Right ventricle myocardium superior (tissue), 1 donor: Measurements from ENCODE around the gene C1orf116. TPM values are rescaled to one million over a fixed set of nuclear protein-coding genes. Genes with fewer than 3 reads are reported as not detected.

Source experiments
- ATAC-seq: fragments of 200-7000 bp; cut with Tn5 transposase; one replicate; pipeline ENCODE4 v1.9.1; 2020; ENCODE audit warnings: mild to moderate bottlenecking; ENCODE audit not compliant: poor library complexity
- DNase-seq: peaks from one replicate; pipeline ENCODE4 v3.0.0-alpha.2; 2020
- intact Hi-C: fragments of 100-400 bp; cut with DNase I; formaldehyde crosslinking; loops from one replicate; pipeline ENCODE4 v1.11.2; 2022
- total RNA-seq: library from RNA; stranded (reverse); fragmentation: NEBNext Ultra II Directional; extraction: Animal tissue kit (Norgen Biotek cat#: 25700); gene quantifications from one replicate; pipeline ENCODE4 v1.2.1, GENCODE V29; 2021
- donor health status: DM: no; HTN: yes; CAD: no; lungs with severe emphysema.

Gene C1orf116
- total RNA-seq, 1 donor from 2014 or later, result 0.81 TPM

GRCh38 chr1:207063014-207063413 is 30.5 kb upstream of the C1orf116 start:
- DNase-seq, result no peak
- intact Hi-C loops, result no loop called here
- no peak for ATAC-seq

GRCh38 chr1:207062058-207062457 is 29.5 kb upstream of the C1orf116 start:
- DNase-seq (no peak), ATAC-seq (no peak)
- intact Hi-C loops, result no loop called here

- no peak for ATAC-seq
- intact Hi-C loops, result no loop called here
- DNase-seq, result no peak
Measured at GRCh38 chr1:207060596-207060995, 28.0 kb upstream of the C1orf116 start.

- intact Hi-C loops, result no loop called here
- ATAC-seq, result no peak
- DNase-seq, result no peak
Measured at GRCh38 chr1:207059881-207060280, 27.3 kb upstream of the C1orf116 start.

GRCh38 chr1:207058878-207059867 is 26.6 kb upstream of the C1orf116 start:
- no peak for DNase-seq
- intact Hi-C loops, result no loop called here
- no peak for ATAC-seq

- no peak for DNase-seq
- intact Hi-C loops, result no loop called here
- ATAC-seq, result peak; percentile 40
Measured at GRCh38 chr1:207058252-207058651, 25.7 kb upstream of the C1orf116 start.

GRCh38 chr1:207056673-207057072 is 24.1 kb upstream of the C1orf116 start:
- ATAC-seq, result no peak
- intact Hi-C loops, result no loop called here
- no peak for DNase-seq

GRCh38 chr1:207055386-207056001 is 22.9 kb upstream of the C1orf116 start:
- ATAC-seq (no peak), DNase-seq (no peak)
- intact Hi-C loops, result no loop called here

GRCh38 chr1:207054491-207054890 is 21.9 kb upstream of the C1orf116 start:
- DNase-seq (no peak), ATAC-seq (no peak)
- intact Hi-C loops, result no loop called here

- intact Hi-C loops, result no loop called here
- DNase-seq, result peak; percentile 98
- ATAC-seq, result peak; percentile 89
Measured at GRCh38 chr1:207052911-207053769, 20.6 kb upstream of the C1orf116 start, which contains the start of gene PFKFB2. Gene PFKFB2, plus strand, starts transcription at chr1:207053275. Its CDS starts 1,443 bp downstream, at chr1:207054718.

- intact Hi-C loops, result no loop called here
- no peak for ATAC-seq
- no peak for DNase-seq
Measured at GRCh38 chr1:207051191-207051943, 18.8 kb upstream of the C1orf116 start, which contains the start of gene YOD1. Gene YOD1, minus strand, starts transcription at chr1:207051208. Its CDS starts 178 bp downstream, at chr1:207051030.

- peak; percentile 96 for DNase-seq
- ATAC-seq, result peak; percentile 73
- intact Hi-C loops, result no loop called here
Measured at GRCh38 chr1:207050480-207051190, 18.1 kb upstream of the C1orf116 start.

- intact Hi-C loops, result no loop called here
- no peak for DNase-seq
Measured at GRCh38 chr1:207049974-207050391, 17.4 kb upstream of the C1orf116 start.

GRCh38 chr1:207049514-207049913 is 17.0 kb upstream of the C1orf116 start:
- intact Hi-C loops, result no loop called here
- ATAC-seq, result no peak
- no peak for DNase-seq

More at GRCh38 chr1:207049974-207050391, 17.4 kb upstream of the C1orf116 start:
- ATAC-seq, result peak; percentile 56

GRCh38 chr1:207049054-207049453 is 16.5 kb upstream of the C1orf116 start:
- ATAC-seq, result no peak
- no peak for DNase-seq
- intact Hi-C loops, result no loop called here

- no peak for DNase-seq
- ATAC-seq, result no peak
- intact Hi-C loops, result no loop called here
Measured at GRCh38 chr1:207048041-207048440, 15.5 kb upstream of the C1orf116 start.

GRCh38 chr1:207047505-207047904 is 14.9 kb upstream of the C1orf116 start:
- intact Hi-C loops, result no loop called here
- no peak for ATAC-seq

More at GRCh38 chr1:207047505-207047904, 14.9 kb upstream of the C1orf116 start:
- no peak for DNase-seq
